HG03159 (cell line): ENCODE data around the gene TPRN.
"Not testable (repeated sequence)": the region's sequence is repeated elsewhere in the genome, so short reads cannot be mapped to it uniquely, and the experiment has no call there.

Source experiments
- ATAC-seq: cut with Tn5 transposase; IDR thresholded peaks from one replicate; pipeline ENCODE4 v1.9.1; 2021; ENCODE audit warnings: mild to moderate bottlenecking, moderate library complexity; ENCODE audit not compliant: unreplicated experiment

Gene TPRN

GRCh38 chr9:137200311-137201204, at the start of gene TPRN:
TPRN (minus strand) TSS chr9:137200741; CDS start chr9:137200711, 30 bp downstream.
- peak; percentile 84 for ATAC-seq

GRCh38 chr9:137247916-137248175, 47.3 kb upstream of the TPRN start:
- ATAC-seq = no peak

- no peak for ATAC-seq
Measured at GRCh38 chr9:137247135-137247915, 46.8 kb upstream of the TPRN start.

- ATAC-seq = no peak
Measured at GRCh38 chr9:137245450-137246421, 45.2 kb upstream of the TPRN start.

GRCh38 chr9:137244486-137245449, 44.2 kb upstream of the TPRN start:
- no peak for ATAC-seq

- ATAC-seq = no peak
Measured at GRCh38 chr9:137243626-137244485, 43.3 kb upstream of the TPRN start.

- ATAC-seq = not testable (repeated sequence)
Measured at GRCh38 chr9:137243266-137243625, 42.7 kb upstream of the TPRN start.

- ATAC-seq = no peak
Measured at GRCh38 chr9:137242269-137243203, 42.0 kb upstream of the TPRN start.

- peak; percentile 2 for ATAC-seq
Measured at GRCh38 chr9:137241490-137242268, 41.1 kb upstream of the TPRN start.

- ATAC-seq = peak; percentile 68
Measured at GRCh38 chr9:137240841-137241489, 40.4 kb upstream of the TPRN start, which contains the start of gene TUBB4B. TUBB4B (plus strand) TSS chr9:137241287; CDS start chr9:137241361, 74 bp downstream.

GRCh38 chr9:137240318-137240840, 39.8 kb upstream of the TPRN start:
- peak; percentile 24 for ATAC-seq

GRCh38 chr9:137239541-137240200, 39.1 kb upstream of the TPRN start:
- not testable (repeated sequence) for ATAC-seq

GRCh38 chr9:137237759-137238726, 37.5 kb upstream of the TPRN start:
- no peak for ATAC-seq

- no peak for ATAC-seq
Measured at GRCh38 chr9:137236936-137237421, 36.4 kb upstream of the TPRN start.
